IPS-NIHi11 (cell line): ENCODE results near the gene MYDGF.

Experiments used
- DNase-seq: peaks from one replicate; pipeline ENCODE4 v3.0.0; 2012; ENCODE audit warnings: mixed read lengths, low spot score

Gene MYDGF

GRCh38 chr19:4641132-4641531, 29.0 kb downstream of the MYDGF start:
- no peak for DNase-seq

GRCh38 chr19:4640247-4641000, 29.7 kb downstream of the MYDGF start:
- no peak for DNase-seq

GRCh38 chr19:4639531-4640246, 30.5 kb downstream of the MYDGF start:
- DNase-seq = peak; percentile 59

GRCh38 chr19:4638828-4639530, 31.2 kb downstream of the MYDGF start, which contains the start of gene TNFAIP8L1:
TNFAIP8L1 (plus strand) TSS chr19:4639516; CDS start chr19:4651870, 12,354 bp downstream.
- DNase-seq = peak; percentile 100

GRCh38 chr19:4638317-4638716, 31.8 kb downstream of the MYDGF start:
- no peak for DNase-seq

- no peak for DNase-seq
Measured at GRCh38 chr19:4636761-4637160, 33.4 kb downstream of the MYDGF start.

GRCh38 chr19:4636151-4636717, 33.9 kb downstream of the MYDGF start:
- DNase-seq = peak; percentile 89

GRCh38 chr19:4635754-4636116, 34.4 kb downstream of the MYDGF start:
- no peak for DNase-seq

- peak; percentile 76 for DNase-seq
Measured at GRCh38 chr19:4633140-4633967, 36.8 kb downstream of the MYDGF start.

GRCh38 chr19:4624733-4625362, 45.3 kb downstream of the MYDGF start:
- DNase-seq = peak; percentile 55

- DNase-seq = no peak
Measured at GRCh38 chr19:4624301-4624700, 45.8 kb downstream of the MYDGF start.

- DNase-seq = peak; percentile 34
Measured at GRCh38 chr19:4622695-4623421, 47.3 kb downstream of the MYDGF start.

- no peak for DNase-seq
Measured at GRCh38 chr19:4620675-4621074, 49.5 kb downstream of the MYDGF start.

GRCh38 chr19:4619668-4620294, 50.4 kb downstream of the MYDGF start:
- DNase-seq = no peak

GRCh38 chr19:4618019-4618418, 52.1 kb downstream of the MYDGF start:
- DNase-seq = no peak

- no peak for DNase-seq
Measured at GRCh38 chr19:4613254-4613751, 56.8 kb downstream of the MYDGF start.

GRCh38 chr19:4609878-4610511, 60.1 kb downstream of the MYDGF start:
- peak; percentile 57 for DNase-seq
